Measurements from ENCODE around the gene CDADC1. TPM values are rescaled to one million over a fixed set of nuclear protein-coding genes. Genes with fewer than 3 reads are reported as not detected.

CDADC1 gene
- total RNA-seq, 1 donor from 2014 or later = 12.5 TPM

DNA sequence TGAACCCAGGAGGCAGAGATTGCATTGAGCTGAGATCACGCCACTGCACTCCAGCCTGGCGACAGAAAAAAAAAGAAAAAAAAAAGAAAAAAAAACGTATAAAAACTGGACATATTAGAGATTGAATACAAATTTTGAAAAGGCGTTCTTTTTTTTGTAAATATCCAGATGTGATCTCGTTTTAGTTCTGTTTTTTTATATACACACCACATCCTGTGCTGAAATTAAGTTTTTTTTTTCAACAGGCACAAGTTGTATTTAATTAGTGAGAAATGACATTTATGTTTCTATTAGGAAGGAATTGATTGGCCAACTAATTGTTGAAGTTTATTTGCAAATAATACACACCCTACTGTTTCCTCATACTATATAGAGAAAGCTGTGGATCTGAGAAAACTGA is 3.6 kb downstream of the CDADC1 start:
- Mint-ChIP-seq H3K27me3 (peaks cover 3% of the 10 kb centered on the region), H3K27ac (no peak overlapping the region), H3K4me3 (no peak overlapping the region), H3K4me1 (ENCODE audit: unreplicated experiment) (peaks cover 15% of the 10 kb centered on the region), H3K9me3 (no peaks in the 10 kb centered on the region), H3K36me3 (peaks cover 18% of the 10 kb centered on the region)
- TF ChIP-seq, protein P1, sequence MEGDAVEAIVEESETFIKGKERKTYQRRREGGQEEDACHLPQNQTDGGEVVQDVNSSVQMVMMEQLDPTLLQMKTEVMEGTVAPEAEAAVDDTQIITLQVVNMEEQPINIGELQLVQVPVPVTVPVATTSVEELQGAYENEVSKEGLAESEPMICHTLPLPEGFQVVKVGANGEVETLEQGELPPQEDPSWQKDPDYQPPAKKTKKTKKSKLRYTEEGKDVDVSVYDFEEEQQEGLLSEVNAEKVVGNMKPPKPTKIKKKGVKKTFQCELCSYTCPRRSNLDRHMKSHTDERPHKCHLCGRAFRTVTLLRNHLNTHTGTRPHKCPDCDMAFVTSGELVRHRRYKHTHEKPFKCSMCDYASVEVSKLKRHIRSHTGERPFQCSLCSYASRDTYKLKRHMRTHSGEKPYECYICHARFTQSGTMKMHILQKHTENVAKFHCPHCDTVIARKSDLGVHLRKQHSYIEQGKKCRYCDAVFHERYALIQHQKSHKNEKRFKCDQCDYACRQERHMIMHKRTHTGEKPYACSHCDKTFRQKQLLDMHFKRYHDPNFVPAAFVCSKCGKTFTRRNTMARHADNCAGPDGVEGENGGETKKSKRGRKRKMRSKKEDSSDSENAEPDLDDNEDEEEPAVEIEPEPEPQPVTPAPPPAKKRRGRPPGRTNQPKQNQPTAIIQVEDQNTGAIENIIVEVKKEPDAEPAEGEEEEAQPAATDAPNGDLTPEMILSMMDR (conservative IDR thresholded peaks at IDR 0.05) = no peak
- no peak for DNase-seq (ENCODE audit: extremely low spot score, unreplicated experiment)

DNA sequence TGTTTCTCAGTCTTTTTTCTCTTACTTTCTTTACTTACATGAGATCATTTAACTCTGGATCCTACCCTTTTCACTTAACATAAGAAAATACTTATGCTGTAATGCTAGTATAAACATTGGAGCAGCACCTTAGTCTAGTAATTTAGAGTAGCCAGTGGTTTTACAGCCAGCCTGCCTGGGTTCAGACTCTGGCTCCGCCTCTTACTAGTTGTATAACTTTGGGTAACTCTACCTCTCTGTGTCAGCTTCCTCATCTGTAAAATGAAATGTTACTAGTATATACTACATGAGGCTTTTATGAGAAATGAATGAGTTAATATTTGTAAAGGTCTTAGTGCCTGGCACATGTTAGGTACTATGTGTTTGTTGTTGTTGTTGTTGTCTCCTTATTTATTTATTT is 5.6 kb downstream of the CDADC1 start:
- H3K4me1 Mint-ChIP-seq (ENCODE audit: unreplicated experiment) = peaks cover 3% of the 10 kb centered on the region
- no peak for DNase-seq (ENCODE audit: extremely low spot score, unreplicated experiment)
- no peak overlapping the region for H3K4me3 Mint-ChIP-seq
- no peaks in the 10 kb centered on the region for H3K27me3 Mint-ChIP-seq
- no peak overlapping the region for H3K27ac Mint-ChIP-seq
- H3K36me3 Mint-ChIP-seq = peaks cover 19% of the 10 kb centered on the region
- H3K9me3 Mint-ChIP-seq = no peaks in the 10 kb centered on the region
- TF ChIP-seq, protein P1 (conservative IDR thresholded peaks at IDR 0.05) = no peak

DNA sequence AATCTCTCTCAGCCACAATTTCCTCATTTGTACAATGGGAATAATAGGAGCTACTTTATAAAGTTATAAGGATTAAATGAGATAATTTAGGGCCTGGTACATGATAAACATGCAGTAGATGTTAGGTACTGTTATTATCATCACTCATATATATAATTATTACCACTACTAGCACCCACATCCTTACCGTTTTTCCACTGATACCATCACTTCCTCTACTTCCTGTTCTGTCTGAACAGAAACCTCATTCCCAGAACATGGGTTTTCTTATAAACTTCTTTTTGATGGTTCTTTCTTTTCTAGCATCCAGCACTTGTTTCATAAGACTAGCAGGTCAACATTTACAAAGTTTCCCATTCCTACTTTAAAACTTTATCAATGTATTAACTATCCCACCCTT is 6.3 kb downstream of the CDADC1 start:
- H3K9me3 Mint-ChIP-seq = no peaks in the 10 kb centered on the region
- peaks cover 19% of the 10 kb centered on the region for H3K36me3 Mint-ChIP-seq
- no peak overlapping the region for H3K27ac Mint-ChIP-seq
- TF ChIP-seq, protein P1 (conservative IDR thresholded peaks at IDR 0.05) = no peak
- no peaks in the 10 kb centered on the region for H3K27me3 Mint-ChIP-seq
- no peak for DNase-seq (ENCODE audit: extremely low spot score, unreplicated experiment)
- peaks cover 3% of the 10 kb centered on the region for H3K4me1 Mint-ChIP-seq (ENCODE audit: unreplicated experiment)
- H3K4me3 Mint-ChIP-seq = no peak overlapping the region

DNA sequence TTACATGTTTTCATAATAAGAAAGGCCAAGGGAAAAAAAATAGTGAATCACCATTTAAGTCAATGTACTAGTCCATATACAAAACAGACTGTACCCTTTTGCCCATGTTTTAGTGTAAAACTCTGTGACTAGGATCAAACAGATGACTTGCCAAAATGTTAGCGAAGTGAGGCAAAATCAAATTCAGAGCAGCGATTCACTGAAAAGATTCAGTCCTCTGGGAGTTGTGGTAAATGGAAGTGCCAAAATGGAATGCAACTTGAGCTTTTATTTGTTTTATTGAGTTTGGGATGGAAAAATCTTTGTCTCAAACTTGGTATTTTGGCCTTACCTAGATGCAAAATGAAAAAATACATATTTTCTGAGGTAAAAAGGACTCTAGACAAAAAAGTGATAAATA is 9.1 kb downstream of the CDADC1 start:
- Mint-ChIP-seq H3K36me3 (peaks cover 32% of the 10 kb centered on the region), H3K27ac (no peak overlapping the region), H3K4me1 (ENCODE audit: unreplicated experiment) (no peaks in the 10 kb centered on the region), H3K4me3 (no peak overlapping the region), H3K9me3 (no peaks in the 10 kb centered on the region), H3K27me3 (no peaks in the 10 kb centered on the region)
- TF ChIP-seq, protein P1 (conservative IDR thresholded peaks at IDR 0.05) = no peak
- no peak for DNase-seq (ENCODE audit: extremely low spot score, unreplicated experiment)

DNA sequence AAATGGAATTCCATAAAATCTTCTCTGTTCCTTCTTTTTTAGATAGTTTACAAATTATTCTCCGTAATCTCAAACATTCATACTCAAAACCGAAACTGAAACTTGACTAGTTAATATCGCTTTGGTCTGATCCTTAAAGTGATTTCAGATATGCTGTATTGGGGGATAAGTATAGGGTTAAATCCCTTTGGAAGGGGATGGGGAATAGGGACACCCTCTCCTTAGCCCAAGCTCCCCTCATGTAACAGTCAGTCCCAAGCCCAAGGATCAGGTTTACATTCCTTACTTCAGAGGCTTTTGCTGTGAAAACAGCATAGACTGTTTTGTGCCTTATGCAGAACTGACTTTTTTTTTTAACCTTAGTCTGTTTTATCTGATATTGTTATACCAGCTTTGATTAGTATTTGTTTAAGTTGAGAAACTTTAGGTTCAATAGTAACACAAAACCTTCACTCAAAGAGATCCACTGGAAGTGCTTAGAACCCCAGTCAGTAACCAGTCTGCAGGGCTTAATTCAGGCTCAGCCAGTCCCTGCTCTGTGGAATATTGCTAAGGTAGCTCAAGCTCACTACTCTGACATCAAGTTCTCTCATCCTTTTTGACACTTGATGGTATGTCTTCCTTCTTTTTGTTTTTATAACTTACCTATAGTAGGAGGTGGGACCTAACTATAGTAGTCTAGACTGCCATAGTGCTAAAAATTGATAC is 10.5 kb downstream of the CDADC1 start:
- H3K4me3 Mint-ChIP-seq = no peak overlapping the region
- no peak overlapping the region for H3K27ac Mint-ChIP-seq
- peaks cover 31% of the 10 kb centered on the region for H3K36me3 Mint-ChIP-seq
- no peaks in the 10 kb centered on the region for H3K27me3 Mint-ChIP-seq
- no peaks in the 10 kb centered on the region for H3K9me3 Mint-ChIP-seq
- H3K4me1 Mint-ChIP-seq (ENCODE audit: unreplicated experiment) = no peaks in the 10 kb centered on the region
- DNase-seq (ENCODE audit: extremely low spot score, unreplicated experiment) = no peak
- TF ChIP-seq, protein P1 (conservative IDR thresholded peaks at IDR 0.05) = no peak

All from type B pancreatic cell (in vitro differentiated cells).